Neural crest cell (in vitro differentiated cells): ENCODE measurements around the gene GNAQ. TPM values are rescaled to one million over a fixed set of nuclear protein-coding genes. Genes with fewer than 3 reads are reported as not detected.

Experiments
- DNase-seq: peaks from one replicate; pipeline ENCODE4 v3.0.0; 2021; ENCODE audit warnings: low read depth, mixed read lengths, low spot score
- H3K27ac Mint-ChIP-seq: one replicate; pipeline ENCODE4 v1.8.0; 2021; ENCODE audit warnings: mild to moderate bottlenecking, mixed read lengths; ENCODE audit not compliant: unreplicated experiment
- H3K27me3 Mint-ChIP-seq: 2 replicates; pipeline ENCODE4 v1.8.0; 2021; ENCODE audit warnings: low read depth, mild to moderate bottlenecking, mixed read lengths
- H3K36me3 Mint-ChIP-seq: 2 replicates; pipeline ENCODE4 v1.8.0; 2021; ENCODE audit warnings: low read depth, mild to moderate bottlenecking, mixed read lengths
- H3K4me1 Mint-ChIP-seq: 2 replicates; pipeline ENCODE4 v1.8.0; 2021; ENCODE audit warnings: mixed read lengths
- H3K4me3 Mint-ChIP-seq: one replicate; pipeline ENCODE4 v1.8.0; 2021; ENCODE audit warnings: mild to moderate bottlenecking, mixed read lengths
- H3K9me3 Mint-ChIP-seq: 2 replicates; pipeline ENCODE4 v1.8.0; 2021; ENCODE audit warnings: mixed read lengths
- total RNA-seq: library from RNA; stranded (reverse); gene quantifications from 2 replicates; pipeline ENCODE4 v1.2.1, GENCODE V29; 2021
- TF ChIP-seq, protein P1 (sequence below): fragments of 200-600 bp; sonication (generic); conservative IDR thresholded peaks from 2 replicates; pipeline ENCODE4 v1.5.0; 2021; ENCODE audit warnings: antibody characterized with exemption, mild to moderate bottlenecking

Gene GNAQ
- total RNA-seq, 1 donor from 2014 or later, result 53.3 TPM

DNA sequence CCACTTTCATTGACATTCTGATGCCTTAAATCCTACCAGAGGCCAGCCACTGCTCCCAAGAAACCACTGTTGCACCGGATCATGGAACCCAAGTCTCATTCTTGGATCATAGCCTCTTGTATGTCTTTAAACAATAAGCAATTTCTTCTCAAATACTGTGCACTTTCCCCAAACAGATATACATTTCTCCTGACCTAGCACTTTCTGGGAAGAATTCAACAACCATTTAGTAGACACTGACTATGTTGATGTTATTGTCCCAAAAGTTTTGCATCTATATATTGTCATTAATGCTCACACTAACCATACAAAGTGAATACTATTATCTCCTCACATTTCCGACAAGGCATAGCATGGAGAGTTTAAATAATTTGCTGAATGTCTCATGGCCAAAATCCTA, 123.3 kb downstream of the GNAQ start:
- H3K27ac Mint-ChIP-seq, result no peak overlapping the region
- H3K4me3 Mint-ChIP-seq, result no peak overlapping the region
- H3K4me1 Mint-ChIP-seq, result peaks cover 36% of the 10 kb centered on the region
- H3K27me3 Mint-ChIP-seq, result no peaks in the 10 kb centered on the region
- TF ChIP-seq, protein P1, sequence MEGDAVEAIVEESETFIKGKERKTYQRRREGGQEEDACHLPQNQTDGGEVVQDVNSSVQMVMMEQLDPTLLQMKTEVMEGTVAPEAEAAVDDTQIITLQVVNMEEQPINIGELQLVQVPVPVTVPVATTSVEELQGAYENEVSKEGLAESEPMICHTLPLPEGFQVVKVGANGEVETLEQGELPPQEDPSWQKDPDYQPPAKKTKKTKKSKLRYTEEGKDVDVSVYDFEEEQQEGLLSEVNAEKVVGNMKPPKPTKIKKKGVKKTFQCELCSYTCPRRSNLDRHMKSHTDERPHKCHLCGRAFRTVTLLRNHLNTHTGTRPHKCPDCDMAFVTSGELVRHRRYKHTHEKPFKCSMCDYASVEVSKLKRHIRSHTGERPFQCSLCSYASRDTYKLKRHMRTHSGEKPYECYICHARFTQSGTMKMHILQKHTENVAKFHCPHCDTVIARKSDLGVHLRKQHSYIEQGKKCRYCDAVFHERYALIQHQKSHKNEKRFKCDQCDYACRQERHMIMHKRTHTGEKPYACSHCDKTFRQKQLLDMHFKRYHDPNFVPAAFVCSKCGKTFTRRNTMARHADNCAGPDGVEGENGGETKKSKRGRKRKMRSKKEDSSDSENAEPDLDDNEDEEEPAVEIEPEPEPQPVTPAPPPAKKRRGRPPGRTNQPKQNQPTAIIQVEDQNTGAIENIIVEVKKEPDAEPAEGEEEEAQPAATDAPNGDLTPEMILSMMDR, result no peak
- H3K9me3 Mint-ChIP-seq, result no peaks in the 10 kb centered on the region
- H3K36me3 Mint-ChIP-seq, result peaks cover 13% of the 10 kb centered on the region
- no peak for DNase-seq

DNA sequence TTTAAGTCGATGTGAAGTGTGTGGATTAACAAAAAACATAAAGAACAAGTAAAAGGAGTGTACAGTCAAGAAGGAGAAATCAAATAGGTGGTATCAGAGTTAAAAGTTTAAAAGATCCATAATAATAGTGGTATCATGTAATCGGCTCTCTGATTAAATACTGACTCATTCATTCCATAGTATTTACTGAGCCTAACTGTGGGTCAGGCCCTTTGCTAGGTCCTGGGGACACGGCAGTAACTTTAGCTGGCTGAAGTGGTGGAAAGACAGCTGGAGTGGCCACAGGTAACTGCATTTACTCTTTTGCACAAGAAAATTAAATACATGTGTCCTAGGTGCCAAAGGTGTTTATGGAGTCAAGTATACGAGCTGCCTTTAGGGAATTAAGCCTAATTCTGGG, 124.0 kb downstream of the GNAQ start:
- H3K27ac Mint-ChIP-seq, result no peak overlapping the region
- H3K27me3 Mint-ChIP-seq, result no peaks in the 10 kb centered on the region
- no peak overlapping the region for H3K4me3 Mint-ChIP-seq
- TF ChIP-seq, protein P1, result no peak
- H3K9me3 Mint-ChIP-seq, result no peaks in the 10 kb centered on the region
- DNase-seq, result no peak
- peaks cover 36% of the 10 kb centered on the region for H3K4me1 Mint-ChIP-seq
- H3K36me3 Mint-ChIP-seq, result peaks cover 13% of the 10 kb centered on the region

DNA sequence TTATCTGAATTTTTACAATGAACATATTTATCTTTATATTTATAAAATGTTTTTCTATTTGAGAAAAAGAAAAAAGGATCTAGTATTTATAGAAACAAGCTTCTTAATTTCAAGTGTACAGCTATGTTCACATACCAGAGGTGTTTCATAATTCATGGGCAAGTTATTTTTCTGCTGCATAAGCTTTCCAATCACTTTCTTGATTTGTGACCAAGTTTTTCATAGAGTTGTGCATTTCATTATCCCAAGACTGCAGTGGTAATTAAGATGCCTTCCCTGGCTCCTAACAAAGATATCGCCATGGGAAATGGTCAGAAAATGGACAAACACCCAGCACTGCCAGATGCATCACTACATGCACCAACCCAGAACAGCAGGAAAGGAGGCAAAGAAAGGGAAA, 124.6 kb downstream of the GNAQ start:
- H3K27me3 Mint-ChIP-seq, result no peaks in the 10 kb centered on the region
- TF ChIP-seq, protein P1, result no peak
- peaks cover 36% of the 10 kb centered on the region for H3K4me1 Mint-ChIP-seq
- no peak for DNase-seq
- H3K9me3 Mint-ChIP-seq, result no peaks in the 10 kb centered on the region
- no peak overlapping the region for H3K4me3 Mint-ChIP-seq
- H3K36me3 Mint-ChIP-seq, result peaks cover 9% of the 10 kb centered on the region
- no peak overlapping the region for H3K27ac Mint-ChIP-seq

DNA sequence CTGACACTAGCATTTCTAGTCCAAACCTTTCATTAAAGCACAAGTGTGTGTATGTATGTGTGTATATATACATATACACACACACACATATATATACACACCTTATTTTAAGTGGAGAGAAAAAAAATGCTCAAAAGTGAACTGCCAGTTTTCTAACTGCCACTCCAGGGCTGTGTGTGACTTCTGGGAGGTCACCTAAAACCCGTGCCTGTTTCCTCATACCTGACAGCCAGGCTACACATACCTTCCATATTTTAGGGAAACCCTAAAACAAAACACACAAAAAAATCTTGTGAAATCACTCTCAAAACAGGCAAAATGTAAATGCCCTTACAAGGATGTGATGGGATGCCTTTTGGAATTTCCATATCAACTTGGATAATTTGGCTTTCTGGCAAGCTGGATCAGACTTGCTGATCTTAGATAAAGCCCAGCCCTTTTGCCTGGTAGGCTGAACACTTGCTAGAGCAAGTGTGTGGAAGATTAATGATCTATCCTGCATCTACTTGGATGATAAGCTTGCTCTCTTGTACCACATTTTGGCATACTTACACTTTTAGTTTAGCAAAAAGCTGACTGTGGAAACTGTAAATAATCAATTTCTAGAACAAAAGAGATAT, 127.8 kb downstream of the GNAQ start:
- H3K4me1 Mint-ChIP-seq, result peaks cover 17% of the 10 kb centered on the region

DNA sequence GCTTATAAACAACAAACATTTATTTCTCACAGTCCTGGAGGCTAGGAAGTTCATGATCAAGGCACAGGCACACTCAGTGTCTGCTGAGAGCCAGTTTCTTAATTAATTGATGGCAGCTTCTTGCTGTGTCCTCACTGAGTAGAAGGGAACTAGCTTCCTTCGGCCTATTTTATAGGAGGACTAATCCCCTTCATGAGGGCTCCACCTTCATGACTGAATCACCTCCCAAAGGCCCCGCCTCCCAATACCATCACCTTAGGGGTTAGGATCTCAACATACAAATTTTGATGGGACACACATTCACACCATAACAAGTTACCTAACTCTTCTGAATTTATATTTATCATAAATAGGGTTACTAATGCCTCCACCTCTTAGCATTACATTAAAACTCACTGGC, 129.8 kb downstream of the GNAQ start:
- no peaks in the 10 kb centered on the region for H3K27me3 Mint-ChIP-seq
- no peak overlapping the region for H3K27ac Mint-ChIP-seq
- no peaks in the 10 kb centered on the region for H3K36me3 Mint-ChIP-seq
- H3K4me1 Mint-ChIP-seq, result peaks cover 4% of the 10 kb centered on the region
- TF ChIP-seq, protein P1, result no peak
- H3K9me3 Mint-ChIP-seq, result no peaks in the 10 kb centered on the region
- DNase-seq, result no peak
- no peak overlapping the region for H3K4me3 Mint-ChIP-seq

More for the DNA sequence above, 127.8 kb downstream of the GNAQ start:
- no peak overlapping the region for H3K4me3 Mint-ChIP-seq
- no peak for DNase-seq
- H3K27me3 Mint-ChIP-seq, result no peaks in the 10 kb centered on the region
- TF ChIP-seq, protein P1, result no peak
- no peaks in the 10 kb centered on the region for H3K9me3 Mint-ChIP-seq
- H3K27ac Mint-ChIP-seq, result no peak overlapping the region
- no peaks in the 10 kb centered on the region for H3K36me3 Mint-ChIP-seq
